CD4-positive, alpha-beta T cell treated with Interleukin-10 for 1 hour (primary cell): Measurements from ENCODE around the gene TMEM39A.

Experiments used
- DNase-seq: peaks from one replicate; pipeline ENCODE4 v3.0.0-alpha.2; 2020

The TMEM39A gene

GRCh38 chr3:119444590-119444989 is 18.8 kb downstream of the TMEM39A start:
- DNase-seq, result no peak

DNA sequence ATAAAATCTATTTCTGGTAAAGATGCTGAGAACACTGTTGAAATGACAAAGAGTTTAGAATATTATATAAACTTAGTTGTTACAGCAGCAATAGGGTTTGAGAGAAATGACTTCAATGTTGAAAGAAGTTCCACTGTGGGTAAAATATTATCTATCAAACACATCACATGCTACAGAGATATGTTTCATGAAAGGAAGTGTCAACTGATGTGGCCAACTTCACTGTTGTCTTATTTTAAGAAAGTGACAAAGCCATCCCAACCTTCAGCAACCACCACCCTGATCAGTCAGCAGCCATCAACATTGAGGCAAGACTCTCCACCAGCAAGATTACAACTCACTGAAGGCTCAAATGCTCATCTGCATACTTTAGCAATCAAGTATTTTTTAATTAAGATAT is 20.2 kb downstream of the TMEM39A start:
- no peak for DNase-seq

DNA sequence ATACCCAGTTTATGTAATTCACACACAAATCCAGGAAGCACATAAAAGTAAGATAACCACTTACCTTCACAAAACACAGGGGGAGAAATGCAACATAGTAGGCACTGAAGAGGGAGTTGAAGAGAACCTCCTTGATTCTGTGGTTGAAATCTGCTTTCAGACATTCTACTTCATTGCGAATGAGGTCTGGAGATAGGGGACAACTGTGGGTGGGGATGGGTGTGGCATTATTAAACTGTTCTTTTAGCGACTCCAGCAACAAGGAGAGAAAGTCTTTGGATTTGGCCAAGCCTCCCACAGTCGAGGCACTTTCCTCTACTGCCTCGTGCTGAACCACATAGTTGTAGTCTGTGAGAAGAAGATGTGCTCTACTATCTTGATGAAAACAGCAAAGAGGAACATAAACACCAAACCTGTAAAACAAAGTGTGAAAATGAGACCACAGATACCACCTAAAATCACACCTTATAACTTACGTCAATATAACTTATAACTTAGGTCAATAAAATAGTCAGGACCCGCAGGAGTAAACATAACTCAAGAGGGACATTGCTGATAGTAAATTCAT is 25.6 kb downstream of the TMEM39A start:
- DNase-seq, result no peak

- DNase-seq, result no peak
Observed at GRCh38 chr3:119436977-119437376, 26.4 kb downstream of the TMEM39A start.

- no peak for DNase-seq
Observed at GRCh38 chr3:119434703-119435102, 28.7 kb downstream of the TMEM39A start.

DNA sequence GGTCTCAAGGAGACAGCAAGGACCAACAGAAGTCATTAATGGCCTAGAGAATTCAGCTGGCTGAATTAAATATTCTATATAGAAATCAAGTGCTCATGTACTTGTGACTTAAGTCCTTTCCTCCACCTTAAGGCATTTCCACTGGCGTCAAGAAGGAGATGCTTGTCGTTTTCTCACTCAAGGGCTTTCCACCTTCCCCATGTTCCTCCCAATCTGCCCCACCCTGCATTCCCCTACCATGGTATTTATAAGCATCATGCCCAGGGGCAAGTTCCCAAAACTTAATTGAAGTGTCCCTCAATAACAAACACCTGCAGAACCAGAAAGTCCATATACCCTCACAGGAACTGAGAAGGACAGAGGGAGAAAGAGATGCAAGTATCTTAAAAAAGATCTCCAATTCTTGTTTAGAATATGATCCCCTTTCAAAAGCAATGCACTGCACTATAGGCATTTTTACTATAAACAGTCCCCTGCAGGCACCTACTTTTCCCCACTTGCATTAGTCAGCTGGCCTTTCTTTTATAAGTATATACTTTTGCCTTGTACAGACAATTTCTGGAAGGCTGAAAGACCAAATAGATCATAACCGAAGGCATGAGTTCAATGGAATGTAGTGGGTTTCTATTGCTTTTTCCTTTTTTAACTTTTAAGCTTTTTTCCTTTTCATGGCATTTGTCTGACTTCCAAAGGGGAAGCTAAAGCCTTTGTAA is 29.6 kb downstream of the TMEM39A start:
- no peak for DNase-seq

GRCh38 chr3:119428538-119428937 is 34.9 kb downstream of the TMEM39A start:
- DNase-seq, result no peak

DNA sequence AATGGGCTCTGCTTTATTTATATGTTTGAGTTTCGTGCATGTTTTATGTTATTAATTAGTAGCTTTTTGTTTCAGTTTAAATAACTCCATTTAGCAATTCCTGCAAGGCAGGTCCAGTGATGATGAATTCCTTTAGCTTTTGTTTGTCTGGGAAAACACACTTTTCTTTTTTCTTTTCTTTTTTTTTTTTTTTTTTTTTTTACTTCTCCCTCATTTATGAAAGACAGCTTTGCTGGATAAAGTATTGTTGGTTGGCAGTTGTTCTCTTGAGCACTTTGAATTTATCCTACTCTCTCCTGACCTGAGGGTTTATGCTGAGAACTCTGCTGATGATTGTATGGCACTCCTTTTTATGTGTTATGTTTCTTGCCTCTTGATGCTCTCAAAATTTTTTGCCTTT is 35.7 kb downstream of the TMEM39A start:
- DNase-seq, result no peak

GRCh38 chr3:119420196-119420595 is 43.2 kb downstream of the TMEM39A start:
- no peak for DNase-seq

DNA sequence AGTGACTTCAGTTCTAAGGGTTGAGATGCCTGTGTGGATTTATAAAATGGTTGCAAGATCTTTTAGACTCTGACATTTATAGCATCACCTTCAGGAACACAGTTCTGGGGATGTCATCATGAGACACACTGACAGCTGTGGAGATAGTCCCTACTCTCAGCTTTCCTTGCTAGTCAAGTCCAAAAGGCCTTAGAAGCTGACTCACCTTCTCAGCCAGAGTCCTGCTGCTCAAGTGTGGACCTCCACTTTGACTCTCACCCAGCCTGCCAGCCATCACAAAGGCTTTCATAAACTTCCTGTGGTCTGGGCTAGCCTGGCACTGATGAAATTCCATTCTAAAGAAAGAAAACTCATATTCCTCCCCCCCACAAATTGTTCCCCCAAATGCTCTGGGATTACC is 44.8 kb downstream of the TMEM39A start:
- no peak for DNase-seq

GRCh38 chr3:119417771-119418512 is 45.5 kb downstream of the TMEM39A start:
- DNase-seq, result no peak

DNA sequence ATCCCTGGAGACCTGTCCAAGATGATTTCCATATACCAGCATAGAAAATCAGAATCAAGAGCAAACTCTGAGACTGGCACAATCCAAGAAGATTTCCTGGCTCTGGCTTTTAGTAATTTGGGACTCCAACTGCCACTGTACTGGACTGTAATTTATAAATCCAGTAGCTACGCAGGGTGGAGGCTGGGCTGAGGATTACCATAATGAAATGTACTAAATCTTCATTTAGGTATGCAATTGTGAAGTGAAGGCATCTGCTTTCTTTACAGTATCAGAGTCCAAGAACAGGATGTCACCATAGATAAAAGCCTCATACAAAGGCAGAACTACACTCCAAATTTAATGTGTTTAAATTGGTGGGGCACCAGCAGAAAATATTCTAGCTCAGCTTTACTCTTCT is 46.5 kb downstream of the TMEM39A start:
- DNase-seq, result no peak

GRCh38 chr3:119413603-119414280 is 49.7 kb downstream of the TMEM39A start:
- no peak for DNase-seq

DNA sequence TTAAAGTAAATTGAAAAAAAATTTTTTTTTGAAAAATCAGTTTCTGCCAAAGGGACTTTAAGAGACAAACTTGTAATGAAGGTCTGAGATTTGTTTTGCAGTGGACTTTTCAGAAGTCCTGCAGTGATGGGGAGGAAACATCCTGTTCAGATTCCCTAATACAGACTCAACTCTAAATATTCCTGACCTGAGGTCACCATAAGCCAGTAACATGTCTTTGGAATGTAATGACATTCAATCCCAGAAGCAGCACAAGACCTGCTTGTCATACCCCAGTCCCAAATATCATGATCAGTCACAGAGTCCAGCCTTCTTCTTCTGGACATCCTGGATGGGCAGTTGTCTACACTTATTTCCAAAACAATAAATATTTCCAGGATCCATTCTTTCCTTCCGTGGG is 53.6 kb downstream of the TMEM39A start:
- no peak for DNase-seq

DNA sequence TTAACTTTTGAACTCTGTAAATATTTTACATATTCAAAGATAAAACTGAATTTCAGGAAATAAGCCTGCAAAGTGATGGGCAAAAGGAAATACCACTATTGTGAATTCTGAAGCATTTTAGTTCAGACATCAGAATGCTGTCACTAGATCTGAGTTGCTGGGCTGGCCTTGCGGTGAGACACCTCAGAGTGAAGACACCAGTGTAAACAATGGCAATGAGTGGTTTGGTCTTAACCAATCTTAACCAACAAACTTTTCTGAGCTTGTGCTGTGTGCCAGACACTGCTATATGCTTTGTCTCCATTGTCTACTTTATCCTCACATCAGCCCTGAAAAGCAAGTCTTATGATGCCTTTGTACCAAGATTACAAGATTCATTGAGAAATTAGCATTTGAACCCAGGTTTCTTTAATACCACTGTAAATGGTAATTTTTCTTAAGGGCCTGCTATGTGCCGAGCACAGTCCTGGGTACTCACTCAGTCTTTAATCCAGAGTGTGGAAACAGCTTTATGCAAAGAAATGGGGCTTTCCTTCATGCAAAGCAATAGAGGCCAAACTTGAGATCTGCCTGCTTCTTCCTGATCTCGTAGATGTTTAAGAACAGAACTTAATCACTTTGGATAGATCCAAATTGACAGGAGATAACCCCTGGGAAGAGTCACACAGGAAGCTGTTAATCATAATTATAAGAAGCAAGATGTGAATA is 55.0 kb downstream of the TMEM39A start:
- DNase-seq, result no peak

DNA sequence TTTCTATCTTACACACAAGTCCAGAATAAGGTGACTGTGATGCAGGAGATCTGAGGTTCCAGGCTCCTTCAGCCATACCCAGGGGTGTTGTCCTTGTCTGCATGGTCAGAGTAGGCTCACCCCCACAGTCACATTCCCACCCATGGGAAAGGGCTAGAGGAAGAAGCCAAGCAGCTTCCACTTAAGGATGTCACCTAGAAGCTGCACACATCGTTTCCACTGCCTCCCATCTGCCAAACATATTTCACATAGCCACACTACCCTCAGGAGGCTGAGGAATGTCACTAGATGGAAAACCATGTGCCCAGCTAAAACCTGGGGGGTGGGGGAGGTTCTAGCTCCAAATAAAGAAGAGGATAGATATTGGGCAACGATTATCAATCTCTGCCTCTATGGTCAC is 58.1 kb downstream of the TMEM39A start:
- no peak for DNase-seq

DNA sequence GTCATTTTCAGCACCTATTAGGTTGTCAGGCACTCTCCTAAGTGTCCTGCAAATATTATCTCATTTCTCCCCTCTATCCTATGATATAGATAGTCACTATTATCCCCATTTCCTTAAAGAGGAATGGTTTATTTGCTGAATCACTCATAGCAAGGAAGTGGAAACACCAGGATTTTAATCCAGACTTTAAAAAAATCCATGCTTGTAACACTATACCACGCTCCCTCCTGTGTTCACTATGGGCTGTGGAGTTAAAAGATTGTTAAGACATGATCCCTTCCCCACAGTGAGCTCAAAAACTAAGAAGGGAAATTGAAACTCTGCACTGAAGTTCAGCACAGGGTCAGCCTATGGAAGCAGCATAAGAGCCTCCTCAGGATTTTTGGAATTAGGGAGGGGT is 60.2 kb downstream of the TMEM39A start:
- DNase-seq, result no peak

DNA sequence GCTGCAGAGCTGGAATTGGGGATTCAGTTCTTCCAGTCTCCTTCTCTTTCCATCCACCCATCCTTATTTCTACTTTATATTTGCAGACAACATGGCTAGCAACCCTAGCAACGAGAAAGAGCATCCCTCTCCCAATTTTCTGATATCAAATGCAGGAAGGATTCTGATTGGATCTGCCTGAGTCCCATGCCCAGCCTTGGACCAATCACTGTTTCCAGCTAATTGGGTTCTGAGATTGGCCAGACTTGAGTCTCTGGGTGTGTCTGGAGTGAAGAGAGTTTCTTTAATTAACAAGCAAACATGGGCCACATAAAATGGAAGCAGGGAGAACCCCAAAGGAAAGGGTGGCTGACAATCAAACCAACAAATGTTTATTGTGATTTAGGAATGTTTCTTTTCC is 60.6 kb downstream of the TMEM39A start:
- no peak for DNase-seq

DNA sequence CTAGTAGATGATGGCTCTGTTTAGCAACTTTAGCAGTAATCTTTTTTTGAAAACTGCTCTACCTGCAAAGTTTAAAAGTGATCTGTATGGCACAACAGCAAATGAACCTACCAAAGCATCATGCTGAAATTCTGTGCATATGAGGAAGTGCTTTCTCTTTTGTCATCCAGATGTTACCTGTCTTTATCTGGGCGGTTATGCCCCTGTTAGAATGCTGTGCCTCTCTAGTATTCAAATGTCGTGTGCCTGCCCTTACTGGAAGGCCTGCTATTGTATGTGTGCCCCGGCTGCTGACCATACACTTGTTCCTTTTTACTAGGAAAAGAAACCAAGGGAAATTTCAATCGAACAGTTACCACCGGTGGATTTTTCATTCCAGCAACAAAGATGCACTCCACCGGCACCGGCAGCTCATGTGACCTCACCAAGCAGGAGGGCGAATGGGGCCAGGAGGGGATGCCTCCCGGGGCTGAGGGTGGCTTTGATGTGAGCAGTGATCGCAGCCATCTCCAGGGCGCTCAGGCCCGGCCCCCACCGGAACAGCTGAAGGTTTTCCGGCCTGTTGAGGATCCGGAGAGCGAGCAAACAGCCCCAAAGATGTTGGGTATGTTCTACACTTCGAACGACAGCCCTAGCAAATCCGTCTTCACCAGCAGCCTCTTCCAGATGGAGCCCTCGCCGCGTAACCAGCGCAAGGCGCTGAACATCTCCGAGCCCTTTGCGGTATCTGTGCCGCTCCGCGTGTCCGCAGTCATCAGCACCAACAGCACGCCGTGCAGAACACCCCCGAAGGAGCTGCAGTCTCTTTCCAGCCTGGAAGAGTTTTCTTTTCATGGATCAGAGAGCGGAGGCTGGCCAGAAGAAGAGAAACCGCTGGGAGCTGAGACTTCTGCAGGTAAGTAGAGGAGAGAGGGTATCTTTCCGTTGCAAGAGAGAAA is 61.6 kb downstream of the TMEM39A start:
- DNase-seq, result no peak

DNA sequence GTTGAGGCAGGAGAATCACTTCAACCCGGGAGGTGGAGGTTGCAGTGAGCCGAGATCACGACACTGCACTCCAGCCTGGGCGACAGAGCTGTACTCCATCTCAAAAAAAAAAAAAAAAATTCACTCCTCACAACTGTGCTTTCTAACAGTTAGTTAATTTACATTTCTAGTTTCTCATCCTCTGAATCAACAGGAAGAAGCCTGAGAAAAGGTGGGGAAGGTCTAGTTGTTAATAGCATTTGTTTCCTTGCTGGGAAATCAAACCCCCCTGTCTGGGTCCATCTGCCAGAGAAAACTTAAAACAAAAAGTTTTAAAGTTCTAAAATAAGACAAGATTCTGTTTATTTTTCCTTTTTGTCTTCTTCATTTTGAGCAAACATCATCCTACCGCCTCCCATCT is 62.3 kb downstream of the TMEM39A start:
- no peak for DNase-seq

DNA sequence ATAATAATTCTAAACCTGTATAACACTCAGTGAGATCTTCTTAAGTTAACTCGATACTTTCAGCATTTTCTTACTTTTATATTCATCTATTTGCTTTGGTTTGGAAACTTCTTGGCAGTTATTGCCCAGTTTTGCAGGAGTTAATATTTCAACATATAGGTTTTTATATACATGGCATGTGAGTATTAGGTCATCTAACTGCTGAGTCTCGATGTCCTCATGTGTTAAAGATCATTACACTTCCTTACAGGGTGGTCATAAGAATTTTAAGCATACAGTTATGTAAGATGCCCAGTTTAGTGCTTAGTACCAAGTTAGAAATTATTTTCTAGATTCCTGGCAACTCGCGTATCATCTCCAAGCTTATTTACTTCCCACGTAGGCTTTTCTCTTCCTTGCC is 62.9 kb downstream of the TMEM39A start:
- DNase-seq, result no peak

DNA sequence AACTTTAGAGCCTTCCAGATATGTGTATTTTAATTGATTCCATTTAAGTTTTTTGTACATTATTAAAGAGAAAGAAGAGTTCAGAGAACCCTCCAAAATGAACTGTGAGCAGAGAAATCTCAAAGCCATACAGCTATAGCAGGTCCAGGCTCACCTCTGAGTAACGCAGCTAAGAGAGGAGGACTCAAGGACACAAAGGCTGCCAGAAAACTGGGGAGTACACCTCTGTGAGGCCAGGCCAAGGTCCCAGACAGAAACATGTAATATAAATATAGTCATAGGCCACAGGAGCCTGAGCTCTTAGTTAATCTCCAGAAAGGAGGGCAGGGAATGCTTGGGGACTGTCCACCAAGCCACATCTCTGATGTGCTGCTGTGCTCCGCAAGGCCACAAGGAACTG is 66.5 kb downstream of the TMEM39A start:
- no peak for DNase-seq
